ENCODE measurements around the gene NODAL. TPM values are rescaled to one million over a fixed set of nuclear protein-coding genes. Genes with fewer than 3 reads are reported as not detected.

Gene NODAL
- total RNA-seq, 1 experiment from 2014 or later: not detected

DNA sequence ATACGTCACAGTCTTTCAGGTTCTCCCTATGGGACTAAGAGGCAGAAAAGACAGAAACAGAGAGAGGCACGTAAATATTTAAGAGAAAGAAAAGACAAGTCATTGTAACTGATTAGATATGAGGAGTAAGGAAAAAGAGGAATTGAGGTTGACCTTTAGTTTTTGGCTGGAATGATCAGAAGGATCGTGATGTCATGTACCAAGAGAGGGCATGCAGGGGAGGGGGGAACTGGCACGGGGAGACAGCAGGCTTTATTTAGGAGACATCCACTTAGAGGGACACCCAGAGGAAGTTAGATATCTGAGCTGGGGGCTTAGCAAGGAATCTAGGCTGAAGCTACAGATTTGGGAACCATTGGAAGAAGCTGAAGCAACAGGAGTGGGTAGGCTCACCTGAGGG, 49.8 kb downstream of the NODAL start:
- H3K4me1 ChIP-seq (replicated peaks; ENCODE audit: insufficient read depth): peaks cover 5% of the 10 kb centered on the region; the same call in 1 of the 2 replicates
- ChIA-PET CTCF (no interaction called here), POLR2A (ENCODE audit: unreplicated experiment) (no interaction called here)
- intact Hi-C loops (cut with micrococcal nuclease; ENCODE audit: unreplicated experiment): no loop called here
- H3K4me3 ChIP-seq: no peak overlapping the region
- no TSS peak for BruUV-seq (replicated peaks)
- no peaks in the 10 kb centered on the region for H3K36me3 ChIP-seq (ENCODE audit: low read depth)
- no peak overlapping the region for H2AFZ ChIP-seq
- no peaks in the 10 kb centered on the region for H3K27me3 ChIP-seq (ENCODE audit: insufficient read depth, low read depth)
- H3K9me3 ChIP-seq (ENCODE audit: insufficient read depth, low read depth): no peaks in the 10 kb centered on the region
- H4K20me1 ChIP-seq (ENCODE audit: insufficient read depth): no peaks in the 10 kb centered on the region
- H3K27ac ChIP-seq: no peak overlapping the region
- TF ChIP-seq EZH2 (IDR thresholded peaks at IDR 0.05; ENCODE audit: low read depth): no peak
- TF ChIP-seq, protein P1, sequence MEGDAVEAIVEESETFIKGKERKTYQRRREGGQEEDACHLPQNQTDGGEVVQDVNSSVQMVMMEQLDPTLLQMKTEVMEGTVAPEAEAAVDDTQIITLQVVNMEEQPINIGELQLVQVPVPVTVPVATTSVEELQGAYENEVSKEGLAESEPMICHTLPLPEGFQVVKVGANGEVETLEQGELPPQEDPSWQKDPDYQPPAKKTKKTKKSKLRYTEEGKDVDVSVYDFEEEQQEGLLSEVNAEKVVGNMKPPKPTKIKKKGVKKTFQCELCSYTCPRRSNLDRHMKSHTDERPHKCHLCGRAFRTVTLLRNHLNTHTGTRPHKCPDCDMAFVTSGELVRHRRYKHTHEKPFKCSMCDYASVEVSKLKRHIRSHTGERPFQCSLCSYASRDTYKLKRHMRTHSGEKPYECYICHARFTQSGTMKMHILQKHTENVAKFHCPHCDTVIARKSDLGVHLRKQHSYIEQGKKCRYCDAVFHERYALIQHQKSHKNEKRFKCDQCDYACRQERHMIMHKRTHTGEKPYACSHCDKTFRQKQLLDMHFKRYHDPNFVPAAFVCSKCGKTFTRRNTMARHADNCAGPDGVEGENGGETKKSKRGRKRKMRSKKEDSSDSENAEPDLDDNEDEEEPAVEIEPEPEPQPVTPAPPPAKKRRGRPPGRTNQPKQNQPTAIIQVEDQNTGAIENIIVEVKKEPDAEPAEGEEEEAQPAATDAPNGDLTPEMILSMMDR (conservative IDR thresholded peaks at IDR 0.05): no peak
- no peak for DNase-seq
- H3K9me2 ChIP-seq (ENCODE audit: insufficient read depth): no peaks in the 10 kb centered on the region
- peaks cover 7% of the 10 kb centered on the region for H3F3A ChIP-seq (ENCODE audit: insufficient read depth, low read depth)
- no peaks in the 10 kb centered on the region for H3K79me2 ChIP-seq (ENCODE audit: low read depth)
- no peak overlapping the region for H3K4me2 ChIP-seq

Other genes with a start within 250 kb of the NODAL start
- gene PPA1, start 208.3 kb downstream of the NODAL start, total RNA-seq (2021): 224 and 236 TPM in 2 replicates
- gene NPFFR1, start 157.7 kb downstream of the NODAL start, total RNA-seq (2021): 0.05 and 0.09 TPM in 2 replicates
- gene LRRC20, start 59.1 kb downstream of the NODAL start, total RNA-seq (2021): 40.2 and 41.5 TPM in 2 replicates
- gene EIF4EBP2, start 37.5 kb downstream of the NODAL start, total RNA-seq (2021): 57.4 and 80.3 TPM in 2 replicates
- 5.2 and 7.5 TPM in 2 replicates for gene PALD1, start 37.1 kb upstream of the NODAL start, total RNA-seq (2021)
- not detected in 2 replicates for gene PRF1, start 161.1 kb upstream of the NODAL start, total RNA-seq (2021)
- gene ADAMTS14, start 230.8 kb upstream of the NODAL start, total RNA-seq (2021): 1.9 and 2.7 TPM in 2 replicates